ENCODE results near the gene RASAL2. TPM values are rescaled to one million over a fixed set of nuclear protein-coding genes. Genes with fewer than 3 reads are reported as not detected.

The RASAL2 gene
- total RNA-seq, 1 donor from 2014 or later: 18.3 TPM

DNA sequence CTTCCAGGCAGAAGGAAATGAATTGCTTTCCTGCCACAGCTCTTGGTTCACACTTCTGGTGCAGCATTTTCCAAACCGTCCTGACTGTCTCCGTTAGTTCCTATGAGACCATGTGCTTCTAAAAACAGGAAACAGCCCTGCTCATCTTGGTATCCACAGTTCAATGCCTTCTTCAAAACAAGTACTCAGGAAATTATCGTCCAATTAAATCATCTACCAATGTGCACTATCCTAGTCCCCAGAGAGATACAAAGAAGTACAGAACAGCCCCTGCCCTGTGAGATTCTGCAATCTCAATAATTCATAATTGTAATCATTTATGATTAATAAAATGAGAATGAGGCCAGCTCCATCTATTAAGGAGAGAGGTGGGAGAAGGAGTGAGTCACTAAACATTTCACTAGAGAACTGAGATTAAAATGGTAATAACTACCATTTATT, 391.7 kb downstream of the RASAL2 start:
- no peak for DNase-seq (ENCODE audit: low spot score)
- Histone ChIP-seq H3K4me1 (peaks cover 6% of the 10 kb centered on the region), H3K27ac (no peak overlapping the region), H3K9ac (no peak overlapping the region), H3F3A (ENCODE audit: low read depth) (no peaks in the 10 kb centered on the region), H3K4me2 (no peak overlapping the region), H4K20me1 (ENCODE audit: low read depth) (no peaks in the 10 kb centered on the region), H3K9me3 (ENCODE audit: low read depth) (no peaks in the 10 kb centered on the region), H3K27me3 (no peaks in the 10 kb centered on the region), H2AFZ (replicated peaks) (no peak overlapping the region), H3K4me3 (no peak overlapping the region), H3K36me3 (no peaks in the 10 kb centered on the region), H3K79me2 (ENCODE audit: low read depth) (no peaks in the 10 kb centered on the region)
- no peaks in the 10 kb centered on the region for H3K9me3 Mint-ChIP-seq
- TF ChIP-seq EZH2 (IDR thresholded peaks at IDR 0.05) (no peak), EZH2phosphoT487 (IDR thresholded peaks at IDR 0.05) (no peak)
- TF ChIP-seq, protein P1, sequence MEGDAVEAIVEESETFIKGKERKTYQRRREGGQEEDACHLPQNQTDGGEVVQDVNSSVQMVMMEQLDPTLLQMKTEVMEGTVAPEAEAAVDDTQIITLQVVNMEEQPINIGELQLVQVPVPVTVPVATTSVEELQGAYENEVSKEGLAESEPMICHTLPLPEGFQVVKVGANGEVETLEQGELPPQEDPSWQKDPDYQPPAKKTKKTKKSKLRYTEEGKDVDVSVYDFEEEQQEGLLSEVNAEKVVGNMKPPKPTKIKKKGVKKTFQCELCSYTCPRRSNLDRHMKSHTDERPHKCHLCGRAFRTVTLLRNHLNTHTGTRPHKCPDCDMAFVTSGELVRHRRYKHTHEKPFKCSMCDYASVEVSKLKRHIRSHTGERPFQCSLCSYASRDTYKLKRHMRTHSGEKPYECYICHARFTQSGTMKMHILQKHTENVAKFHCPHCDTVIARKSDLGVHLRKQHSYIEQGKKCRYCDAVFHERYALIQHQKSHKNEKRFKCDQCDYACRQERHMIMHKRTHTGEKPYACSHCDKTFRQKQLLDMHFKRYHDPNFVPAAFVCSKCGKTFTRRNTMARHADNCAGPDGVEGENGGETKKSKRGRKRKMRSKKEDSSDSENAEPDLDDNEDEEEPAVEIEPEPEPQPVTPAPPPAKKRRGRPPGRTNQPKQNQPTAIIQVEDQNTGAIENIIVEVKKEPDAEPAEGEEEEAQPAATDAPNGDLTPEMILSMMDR (IDR thresholded peaks at IDR 0.05): no peak
- no peak overlapping the region for H3K4me3 Mint-ChIP-seq
- H3K27me3 Mint-ChIP-seq (ENCODE audit: insufficient read depth, low read depth): peaks cover 8% of the 10 kb centered on the region
- H3K36me3 Mint-ChIP-seq: peaks cover 7% of the 10 kb centered on the region
- H3K27ac Mint-ChIP-seq: no peak overlapping the region
- peaks cover 6% of the 10 kb centered on the region for H3K4me1 Mint-ChIP-seq

DNA sequence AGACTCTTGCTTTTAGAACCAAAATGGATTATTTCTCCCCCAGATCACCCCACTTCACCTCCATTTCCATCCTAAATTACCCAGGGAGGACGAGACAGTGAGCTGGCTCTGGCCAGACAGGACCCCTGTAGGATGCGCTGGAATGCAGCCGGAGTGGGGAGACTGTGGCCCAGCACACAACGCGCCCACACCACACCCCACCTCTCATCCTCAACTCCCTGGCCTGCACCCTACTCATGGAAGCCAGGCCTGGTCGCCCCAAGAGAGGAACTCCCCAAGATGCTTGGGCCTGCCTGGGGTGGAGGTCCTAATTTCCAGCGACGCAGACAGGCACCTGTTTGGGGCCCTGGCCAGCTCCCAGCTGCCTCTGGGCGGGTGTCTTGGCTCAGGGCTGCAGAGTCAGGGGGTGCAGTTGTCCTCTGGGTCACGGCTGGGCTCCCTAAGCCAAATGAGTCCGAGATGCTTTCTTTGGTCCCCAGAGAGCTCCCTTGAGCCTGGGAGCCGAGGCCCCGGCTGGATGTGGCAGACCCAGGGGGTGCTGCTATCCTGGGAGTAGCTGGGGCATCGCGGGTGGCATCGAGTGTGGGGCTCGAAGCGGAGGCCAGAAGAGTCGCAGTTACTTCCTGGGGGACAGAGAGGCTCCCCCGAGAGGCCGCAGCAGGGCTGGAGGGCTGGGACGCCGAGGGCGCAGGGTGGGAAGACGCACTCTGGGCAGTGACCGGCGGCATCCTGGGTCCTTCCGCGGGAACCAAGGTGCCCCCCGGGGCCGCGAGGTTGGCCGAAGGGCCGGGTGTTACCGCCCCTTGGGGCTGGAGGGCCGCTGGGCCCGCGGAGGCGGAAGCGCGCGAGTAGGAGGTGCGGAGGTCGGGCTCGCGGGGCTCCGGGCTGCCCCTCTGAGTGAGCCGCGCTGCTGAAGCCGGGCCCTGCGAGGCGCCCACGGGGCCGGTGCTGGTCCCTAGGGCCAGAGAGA, 392.5 kb downstream of the RASAL2 start:
- no peaks in the 10 kb centered on the region for H3K79me2 ChIP-seq (ENCODE audit: low read depth)
- H3K4me3 Mint-ChIP-seq: no peak overlapping the region
- H3K36me3 Mint-ChIP-seq: peaks cover 3% of the 10 kb centered on the region
- peaks cover 6% of the 10 kb centered on the region for H3K4me1 Mint-ChIP-seq
- no peaks in the 10 kb centered on the region for H3K36me3 ChIP-seq
- H3K9me3 ChIP-seq (ENCODE audit: low read depth): no peaks in the 10 kb centered on the region
- H3K4me2 ChIP-seq: no peak overlapping the region
- TF ChIP-seq EZH2phosphoT487 (IDR thresholded peaks at IDR 0.05) (no peak), EZH2 (IDR thresholded peaks at IDR 0.05) (no peak)
- TF ChIP-seq, protein P1 (IDR thresholded peaks at IDR 0.05): no peak
- H3K9ac ChIP-seq: no peak overlapping the region
- peaks cover 8% of the 10 kb centered on the region for H3K27me3 Mint-ChIP-seq (ENCODE audit: insufficient read depth, low read depth)
- no peaks in the 10 kb centered on the region for H3K9me3 Mint-ChIP-seq
- H2AFZ ChIP-seq (replicated peaks): no peak overlapping the region
- H3K4me3 ChIP-seq: no peak overlapping the region
- H3F3A ChIP-seq (ENCODE audit: low read depth): no peaks in the 10 kb centered on the region
- peaks cover 6% of the 10 kb centered on the region for H3K4me1 ChIP-seq
- H3K27me3 ChIP-seq: no peaks in the 10 kb centered on the region
- H3K27ac Mint-ChIP-seq: no peak overlapping the region
- no peak overlapping the region for H3K27ac ChIP-seq
- DNase-seq (ENCODE audit: low spot score): no peak
- H4K20me1 ChIP-seq (ENCODE audit: low read depth): no peaks in the 10 kb centered on the region

DNA sequence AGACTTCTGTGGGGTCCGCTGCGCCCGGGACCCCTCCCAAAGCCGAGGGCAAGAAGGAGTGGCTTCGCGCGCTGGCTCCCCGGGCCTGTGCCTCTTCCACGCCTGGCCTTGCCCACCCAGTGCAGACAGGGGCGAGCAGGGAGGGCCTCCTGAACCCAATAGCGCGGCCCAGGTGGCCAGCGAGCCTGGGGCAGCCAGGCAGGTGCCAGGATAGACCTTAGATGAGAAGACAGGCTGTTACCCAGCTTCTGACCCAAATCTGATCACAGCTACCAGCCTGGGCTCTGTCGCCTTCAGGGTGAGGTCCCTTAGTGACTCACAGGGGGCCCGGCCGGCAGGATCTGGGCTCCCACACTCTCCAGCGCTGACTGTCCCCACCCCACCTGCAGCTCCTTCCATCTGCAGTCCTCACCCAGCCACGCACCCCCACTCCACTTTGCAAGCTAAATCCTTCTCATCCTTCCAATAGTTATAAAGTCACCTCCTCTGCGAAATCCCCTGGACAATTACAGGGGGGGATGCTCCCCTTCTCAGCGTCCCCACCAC, 393.2 kb downstream of the RASAL2 start:
- no peak for TF ChIP-seq EZH2 (IDR thresholded peaks at IDR 0.05)
- TF ChIP-seq, protein P1 (IDR thresholded peaks at IDR 0.05): no peak
- no peak for TF ChIP-seq EZH2phosphoT487 (IDR thresholded peaks at IDR 0.05)
- peaks cover 8% of the 10 kb centered on the region for H3K27me3 Mint-ChIP-seq (ENCODE audit: insufficient read depth, low read depth)
- no peaks in the 10 kb centered on the region for H3K9me3 Mint-ChIP-seq
- Histone ChIP-seq H3K4me2 (no peak overlapping the region), H3K4me3 (no peak overlapping the region), H3K27me3 (no peaks in the 10 kb centered on the region), H3K27ac (no peak overlapping the region), H3K9me3 (ENCODE audit: low read depth) (no peaks in the 10 kb centered on the region), H3F3A (ENCODE audit: low read depth) (no peaks in the 10 kb centered on the region), H3K36me3 (no peaks in the 10 kb centered on the region), H2AFZ (replicated peaks) (no peak overlapping the region), H3K9ac (no peak overlapping the region), H4K20me1 (ENCODE audit: low read depth) (no peaks in the 10 kb centered on the region), H3K4me1 (peaks cover 5% of the 10 kb centered on the region), H3K79me2 (ENCODE audit: low read depth) (no peaks in the 10 kb centered on the region)
- H3K4me3 Mint-ChIP-seq: no peak overlapping the region
- peaks cover 6% of the 10 kb centered on the region for H3K4me1 Mint-ChIP-seq
- no peak for DNase-seq (ENCODE audit: low spot score)
- peak overlapping the region; percentile 57 for H3K27ac Mint-ChIP-seq
- H3K36me3 Mint-ChIP-seq: peaks cover 3% of the 10 kb centered on the region

Measured in neural progenitor cell (in vitro differentiated cells).